Neuronal stem cell (in vitro differentiated cells): ENCODE data around the gene SAXO1. TPM values are rescaled to one million over a fixed set of nuclear protein-coding genes. Genes with fewer than 3 reads are reported as not detected.

ENCODE experiments used
- DNase-seq: peaks from one replicate; pipeline ENCODE4 v3.0.0-alpha.2; 2013; ENCODE audit warnings: low spot score
- H2AFZ ChIP-seq: one replicate; pipeline ENCODE4 v1.6.1; 2013; ENCODE audit warnings: mild to moderate bottlenecking, low read length, inconsistent platforms
- H2AK5ac ChIP-seq: 2 replicates; pipeline ENCODE4 v1.6.1; 2013; ENCODE audit warnings: low read depth, mild to moderate bottlenecking, inconsistent platforms, low read length, moderate library complexity, mixed read lengths
- H2BK120ac ChIP-seq: 2 replicates; pipeline ENCODE4 v1.6.1; 2013; ENCODE audit warnings: low read depth, mild to moderate bottlenecking, inconsistent platforms, low read length, moderate library complexity, mixed read lengths
- H2BK12ac ChIP-seq: one replicate; pipeline ENCODE4 v1.6.1; 2013; ENCODE audit warnings: low read length, inconsistent platforms
- H2BK15ac ChIP-seq: 2 replicates; pipeline ENCODE4 v1.6.1; 2013; ENCODE audit warnings: mild to moderate bottlenecking, low read length, inconsistent platforms, mixed read lengths
- H2BK5ac ChIP-seq: one replicate; pipeline ENCODE4 v1.6.1; 2013; ENCODE audit warnings: inconsistent platforms, mild to moderate bottlenecking, low read length, moderate library complexity
- H3K14ac ChIP-seq: one replicate; pipeline ENCODE4 v1.6.1; 2013; ENCODE audit warnings: low read length, inconsistent platforms
- H3K18ac ChIP-seq: 2 replicates; pipeline ENCODE4 v1.6.1; 2013; ENCODE audit warnings: low read length, inconsistent platforms
- H3K23ac ChIP-seq: 2 replicates; pipeline ENCODE4 v1.6.1; 2013; ENCODE audit warnings: low read depth, mild to moderate bottlenecking, mixed read lengths, low read length, inconsistent platforms; ENCODE audit not compliant: poor library complexity
- H3K27ac ChIP-seq: replicated peaks from 3 replicates; pipeline ENCODE4 v1.5.1; 2013; ENCODE audit warnings: low read length, inconsistent platforms
- H3K27me3 ChIP-seq, 3 experiments: 2 replicates each; pipeline ENCODE4 v1.6.1; 2013; ENCODE audit warnings: low read length in 3 of 3, mild to moderate bottlenecking in 2 of 3, inconsistent platforms in 1 of 3, low read depth in 1 of 3, mixed read lengths in 1 of 3, moderate library complexity in 1 of 3; ENCODE audit not compliant: control insufficient read depth in 3 of 3, insufficient read depth in 3 of 3
- H3K36me3 ChIP-seq, 2 donors: replicated peaks in 1 of 2; 2 replicates each; pipeline ENCODE4 v1.6.1; 2013; ENCODE audit warnings: low read length in 2 of 2; ENCODE audit not compliant: control insufficient read depth in 2 of 2, insufficient read depth in 2 of 2
- H3K4ac ChIP-seq: 2 replicates; pipeline ENCODE4 v1.6.1; 2013; ENCODE audit warnings: inconsistent platforms, mild to moderate bottlenecking, low read length, moderate library complexity
- H3K4me1 ChIP-seq, 2 donors: 1 replicate in 1 of 2; 2 replicates in 1 of 2; pipeline ENCODE4 v1.6.1; 2013; ENCODE audit warnings: low read length in 2 of 2, low read depth in 1 of 2; ENCODE audit not compliant: control insufficient read depth in 2 of 2, insufficient read depth in 1 of 2
- H3K4me2 ChIP-seq: one replicate; pipeline ENCODE4 v1.6.1; 2013; ENCODE audit warnings: mild to moderate bottlenecking, low read length, inconsistent platforms; ENCODE audit not compliant: insufficient read depth, poor library complexity, severe bottlenecking
- H3K4me3 ChIP-seq, 2 donors: 2 replicates each; pipeline ENCODE4 v1.5.1; 2013; ENCODE audit warnings: low read length in 2 of 2, mild to moderate bottlenecking in 2 of 2, inconsistent platforms in 1 of 2, moderate library complexity in 1 of 2
- H3K79me1 ChIP-seq: one replicate; pipeline ENCODE4 v1.6.1; 2013; ENCODE audit warnings: low read depth, mild to moderate bottlenecking, inconsistent platforms, low read length, moderate library complexity
- H3K9ac ChIP-seq: one replicate; pipeline ENCODE4 v1.6.1; 2013; ENCODE audit warnings: mild to moderate bottlenecking, low read depth, low read length, inconsistent platforms; ENCODE audit not compliant: poor library complexity
- H3K9me3 ChIP-seq, 2 donors: replicated peaks in 1 of 2; 2 replicates each; pipeline versions ENCODE3 to v1.6.1; 2013; ENCODE audit warnings: low read length in 2 of 2, mild to moderate bottlenecking in 2 of 2, inconsistent platforms in 1 of 2, low read depth in 1 of 2, mixed read lengths in 1 of 2, moderate library complexity in 1 of 2; ENCODE audit not compliant: control insufficient read depth in 2 of 2, insufficient read depth in 1 of 2
- H4K8ac ChIP-seq: one replicate; pipeline ENCODE4 v1.6.1; 2013; ENCODE audit warnings: low read depth, mild to moderate bottlenecking, inconsistent platforms, low read length, moderate library complexity
- H4K91ac ChIP-seq: one replicate; pipeline ENCODE4 v1.6.1; 2013; ENCODE audit warnings: low read length, low read depth, mild to moderate bottlenecking, inconsistent platforms; ENCODE audit not compliant: poor library complexity
- WGBS, 2 donors: extraction: QIAGEN DNeasy Blood & Tissue Kit; methylation state at CpG; one replicate each; pipeline ENCODE4 v1.1.7; 2013; ENCODE audit warnings: missing lambda C conversion rate in 2 of 2, mixed read lengths in 1 of 2; ENCODE audit not compliant: insufficient read length in 2 of 2, insufficient replicate concordance in 1 of 2; ENCODE audit errors: extremely low coverage in 2 of 2; 5-methylcytosine and 5-hydroxymethylcytosine counted together
- polyA plus RNA-seq, 2 experiments: library from polyadenylated mRNA; stranded (reverse); fragments of 200-250 nt; gene quantifications; one replicate each; pipeline ENCODE4 v1.2.3, GENCODE V29; 2013

Gene SAXO1
- polyA plus RNA-seq (2013, experiment 1 of 2), result 0.31 TPM
- 0.37 TPM for polyA plus RNA-seq (2013, experiment 2 of 2)

- no peak within 1 kb of the TSS for H2BK15ac ChIP-seq
- no peak within 1 kb of the TSS for H3K4ac ChIP-seq
- H3K27ac ChIP-seq, result no peak within 1 kb of the TSS
- H3K9ac ChIP-seq, result no peak within 1 kb of the TSS
- no peak within 1 kb of the TSS for H2AFZ ChIP-seq
- H3K18ac ChIP-seq, result peak within 1 kb of the TSS; percentile 16
- H4K91ac ChIP-seq, result no peak within 1 kb of the TSS
- peak within 1 kb of the TSS; percentile 5 for H3K14ac ChIP-seq
- H3K4me3 ChIP-seq, result no peak within 1 kb of the TSS
- DNase-seq, result no peak
- H3K4me1 ChIP-seq, result no peaks in the 10 kb centered on the region
- no CpG with 5 or more reads among the region's 20 CpGs for WGBS, 2 donors
- no peaks in the 10 kb centered on the region for H3K36me3 ChIP-seq
- H4K8ac ChIP-seq, result no peak within 1 kb of the TSS
- H3K27me3 ChIP-seq, result no peaks in the 10 kb centered on the region
- H2BK5ac ChIP-seq, result no peak within 1 kb of the TSS
- no peaks in the 10 kb centered on the region for H3K9me3 ChIP-seq
- no peak within 1 kb of the TSS for H2BK12ac ChIP-seq
- H3K79me1 ChIP-seq, result no peaks in the 10 kb centered on the region
- H3K4me2 ChIP-seq, result no peak within 1 kb of the TSS
- peak within 1 kb of the TSS; percentile 67 for H3K23ac ChIP-seq
- H2AK5ac ChIP-seq, result no peak within 1 kb of the TSS
- no peak within 1 kb of the TSS for H2BK120ac ChIP-seq
These were observed at the start of gene SAXO1 for GRCh38 chr9:19033015-19033414. SAXO1 (minus strand) TSS chr9:19033209; CDS start chr9:19032908, 301 bp downstream.

GRCh38 chr9:19074836-19075235 lies 41.8 kb upstream of the SAXO1 start:
- no peak overlapping the region for H2BK5ac ChIP-seq
- H3K36me3 ChIP-seq, result peaks cover 20 to 95% of the 10 kb centered on the region in 2 donors
- H3K4ac ChIP-seq, result no peak overlapping the region
- no peak overlapping the region for H4K91ac ChIP-seq
- no peak overlapping the region for H3K18ac ChIP-seq
- H3K4me1 ChIP-seq, result no peaks in the 10 kb centered on the region
- DNase-seq, result no peak
- no peak overlapping the region for H3K9ac ChIP-seq
- no peak overlapping the region for H3K14ac ChIP-seq
- no peak overlapping the region for H2BK15ac ChIP-seq
- H3K23ac ChIP-seq, result no peak overlapping the region
- no peak overlapping the region for H3K4me3 ChIP-seq
- H3K4me2 ChIP-seq, result no peak overlapping the region
- H2AK5ac ChIP-seq, result no peak overlapping the region
- no peak overlapping the region for H2BK12ac ChIP-seq
- H3K9me3 ChIP-seq, result peaks cover 0 to 6% of the 10 kb centered on the region in 2 donors
- H4K8ac ChIP-seq, result no peak overlapping the region
- H3K79me1 ChIP-seq, result peaks cover 4% of the 10 kb centered on the region
- no peak overlapping the region for H2AFZ ChIP-seq
- no peaks in the 10 kb centered on the region for H3K27me3 ChIP-seq
- WGBS, 2 donors, result no CpG with 5 or more reads among the region's 1 CpG
- H2BK120ac ChIP-seq, result no peak overlapping the region
- H3K27ac ChIP-seq, result no peak overlapping the region

- no peak overlapping the region for H3K18ac ChIP-seq
- H2BK12ac ChIP-seq, result no peak overlapping the region
- no peak overlapping the region for H3K4me3 ChIP-seq
- no peak overlapping the region for H3K27ac ChIP-seq
- no peak overlapping the region for H3K4ac ChIP-seq
- H3K9me3 ChIP-seq, result peaks cover 0 to 6% of the 10 kb centered on the region in 2 donors
- peaks cover 22 to 98% of the 10 kb centered on the region in 2 donors for H3K36me3 ChIP-seq
- H2BK15ac ChIP-seq, result no peak overlapping the region
- no peak overlapping the region for H2BK5ac ChIP-seq
- no peak for DNase-seq
- H4K8ac ChIP-seq, result no peak overlapping the region
- H3K4me1 ChIP-seq, result no peaks in the 10 kb centered on the region
- no peak overlapping the region for H3K4me2 ChIP-seq
- no peak overlapping the region for H2BK120ac ChIP-seq
- no peaks in the 10 kb centered on the region for H3K27me3 ChIP-seq
- no peak overlapping the region for H3K9ac ChIP-seq
- H4K91ac ChIP-seq, result no peak overlapping the region
- H3K14ac ChIP-seq, result no peak overlapping the region
- no peak overlapping the region for H2AFZ ChIP-seq
- no CpG with 5 or more reads among the region's 2 CpGs for WGBS, 2 donors
- H3K79me1 ChIP-seq, result peaks cover 4% of the 10 kb centered on the region
- no peak overlapping the region for H2AK5ac ChIP-seq
- H3K23ac ChIP-seq, result no peak overlapping the region
These were observed 41.2 kb upstream of the SAXO1 start for GRCh38 chr9:19074229-19074628.

- Histone ChIP-seq H3K23ac (no peak overlapping the region), H3K18ac (no peak overlapping the region), H3K4me1 (no peaks in the 10 kb centered on the region), H2BK15ac (no peak overlapping the region), H3K14ac (no peak overlapping the region), H3K9ac (no peak overlapping the region), H3K4me3 (no peak overlapping the region), H3K4ac (no peak overlapping the region), H2AFZ (no peak overlapping the region), H2BK12ac (no peak overlapping the region), H2BK5ac (no peak overlapping the region), H3K36me3 (peaks cover 18 to 73% of the 10 kb centered on the region in 2 donors), H2BK120ac (no peak overlapping the region), H3K79me1 (peaks cover 2% of the 10 kb centered on the region), H3K9me3 (peaks cover 0 to 2% of the 10 kb centered on the region in 2 donors), H3K4me2 (no peak overlapping the region), H4K8ac (no peak overlapping the region), H3K27me3 (no peaks in the 10 kb centered on the region), H2AK5ac (no peak overlapping the region), H4K91ac (no peak overlapping the region), H3K27ac (no peak overlapping the region)
- DNase-seq, result no peak
These were observed 24.0 kb upstream of the SAXO1 start for GRCh38 chr9:19057033-19057432.
